Measurements from ENCODE around the gene GLRA2.

- TF ChIP-seq CTCF (IDR thresholded peaks at IDR 0.05) (no peak), POLR2AphosphoS5 (IDR thresholded peaks at IDR 0.05) (no peak)
Measured at GRCh38 chrX:14675500-14675899, 146.2 kb downstream of the GLRA2 start.

All from suprapubic skin (tissue), 3 donors.